Smooth muscle cell of trachea (primary cell): Measurements from ENCODE around the gene SH3BP5L. TPM values are rescaled to one million over a fixed set of nuclear protein-coding genes. Genes with fewer than 3 reads are reported as not detected.

Experiments used
- total RNA-seq: library from RNA; depleted of rRNA; stranded (reverse); fragments of >200 nt; gene quantifications from 2 replicates; pipeline ENCODE4 v1.2.1, GENCODE V29; 2014

The SH3BP5L gene
- 24.0 and 27.6 TPM in 2 replicates for total RNA-seq

GRCh38 chr1:248825909-248826760, at the start of gene SH3BP5L:
TSS of gene SH3BP5L (minus strand) at chr1:248825915. CDS start at chr1:248824935, 980 bp downstream.

GRCh38 chr1:248858891-248859889, 33.5 kb upstream of the SH3BP5L start, which contains the start of gene ZNF692:
TSS of gene ZNF692 (minus strand) at chr1:248859085. CDS start at chr1:248858309, 776 bp downstream.

GRCh38 chr1:248837781-248838356, 12.2 kb upstream of the SH3BP5L start, which contains the start of gene ZNF672:
TSS of gene ZNF672 (plus strand) at chr1:248838224. CDS start at chr1:248847275, 9,051 bp downstream.

Other genes starting within 250 kb of the SH3BP5L start
- not detected in 2 replicates for gene OR2T10, start 228.2 kb downstream of the SH3BP5L start, total RNA-seq
- not detected in 2 replicates for gene OR2T11, start 190.8 kb downstream of the SH3BP5L start, total RNA-seq
- gene OR2T35, start 180.6 kb downstream of the SH3BP5L start, total RNA-seq = not detected in 2 replicates
- gene OR2T27, start 170.4 kb downstream of the SH3BP5L start, total RNA-seq = not detected in 2 replicates
- not detected in 2 replicates for gene OR14I1, start 123.1 kb downstream of the SH3BP5L start, total RNA-seq
- gene LYPD8, start 70.2 kb downstream of the SH3BP5L start, total RNA-seq = not detected in 2 replicates
- 11.6 and 23.0 TPM in 2 replicates for gene ZNF672, start 12.3 kb upstream of the SH3BP5L start, total RNA-seq
- 15.3 and 18.4 TPM in 2 replicates for gene ZNF692, start 33.2 kb upstream of the SH3BP5L start, total RNA-seq
- 6.0 and 6.1 TPM in 2 replicates for gene PGBD2, start 80.3 kb upstream of the SH3BP5L start, total RNA-seq